ACHN (cell line): ENCODE data around the gene CCR7.

Source experiments
- DNase-seq: peaks from one replicate; pipeline ENCODE4 v3.0.0-alpha.2; 2015
- in situ Hi-C: cut with HindIII; loops from 2 replicates; pipeline ENCODE4 v1.10.0; 2017; ENCODE audit warnings: low sequenced_read_pairs, low pct_ligation_motif_present, low pct_unique_long_range_greater_than_20kb

The CCR7 gene

DNA sequence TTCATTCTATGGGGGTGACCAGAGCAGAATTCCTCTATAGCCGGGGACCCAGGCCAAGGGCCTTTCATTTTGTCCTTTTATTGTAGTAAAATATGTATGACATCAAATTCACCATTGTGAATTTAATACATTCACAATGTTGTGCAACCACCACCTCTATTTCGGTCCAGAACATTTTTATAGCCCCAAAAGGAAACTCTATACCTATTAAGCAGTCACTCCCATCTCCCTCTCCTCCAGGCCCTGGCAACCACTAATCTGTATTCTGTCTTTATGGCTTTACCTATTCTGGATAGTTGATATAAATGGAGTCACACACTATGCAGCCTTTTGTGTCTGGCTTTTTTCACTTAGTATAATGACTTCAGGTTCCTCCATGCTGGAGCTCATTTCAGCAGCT is 54.1 kb downstream of the CCR7 start:
- DNase-seq, result no peak
- in situ Hi-C loops, result no loop called here

GRCh38 chr17:40510328-40510648 is 55.0 kb downstream of the CCR7 start:
- in situ Hi-C loops, result no loop called here
- DNase-seq, result peak; percentile 78

- in situ Hi-C loops, result no loop called here
- DNase-seq, result no peak
Measured at GRCh38 chr17:40509626-40510327, 55.5 kb downstream of the CCR7 start.

DNA sequence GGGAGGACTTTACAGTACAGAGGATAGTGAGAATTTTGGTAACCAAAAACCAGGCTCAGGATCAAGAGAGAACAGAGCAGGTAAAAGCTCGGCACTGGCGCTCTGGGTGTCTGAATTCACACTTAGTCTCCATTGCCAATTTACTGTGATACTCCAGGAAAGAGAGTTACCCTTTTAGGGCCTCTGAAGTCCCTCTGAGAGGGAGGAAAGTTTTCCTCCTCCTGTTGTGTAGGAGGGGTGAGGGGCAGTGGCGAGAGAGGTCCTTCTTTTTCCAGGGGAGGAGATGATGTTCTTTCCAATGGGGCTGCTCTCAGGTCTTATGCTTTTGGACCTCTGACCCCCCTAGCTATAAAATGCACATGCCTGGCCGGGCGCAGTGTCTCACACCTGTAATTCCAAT is 58.5 kb downstream of the CCR7 start:
- in situ Hi-C loops, result no loop called here
- DNase-seq, result no peak
